Cardiac muscle cell (in vitro differentiated cells and primary cell): Measurements from ENCODE around the gene RGS8. TPM values are rescaled to one million over a fixed set of nuclear protein-coding genes. Genes with fewer than 3 reads are reported as not detected.

Experiments
- DNase-seq, 2 donors: peaks; one replicate each; pipeline versions ENCODE4 v3.0.0 to v3.0.0-alpha.2; 2010 to 2017; ENCODE audit warnings: low read depth in 1 of 2, low spot score in 1 of 2
- H3K27ac ChIP-seq: fragments of 200-600 bp; sonication (generic); 2 replicates; pipeline ENCODE4 v1.5.1; 2016
- H3K27me3 ChIP-seq: fragments of 200-600 bp; sonication (generic); 2 replicates; pipeline ENCODE4 v1.6.0; 2016; ENCODE audit warnings: control low read depth
- H3K36me3 ChIP-seq: fragments of 200-600 bp; sonication (generic); 2 replicates; pipeline ENCODE4 v1.5.1; 2016; ENCODE audit warnings: control low read depth
- H3K4me1 ChIP-seq: fragments of 200-600 bp; sonication (generic); 2 replicates; pipeline ENCODE4 v1.8.1; 2017; ENCODE audit warnings: low read depth, mild to moderate bottlenecking, mixed run types
- H3K4me3 ChIP-seq: fragments of 200-600 bp; sonication (generic); 2 replicates; pipeline ENCODE4 v1.5.1; 2016; ENCODE audit warnings: mild to moderate bottlenecking
- H3K9me3 ChIP-seq: fragments of 200-600 bp; sonication (generic); 2 replicates; pipeline ENCODE4 v1.5.1; 2017; ENCODE audit warnings: low read depth, mild to moderate bottlenecking, control low read depth
- CTCF ChIP-seq: IDR thresholded peaks from 2 replicates; pipeline ENCODE4 v1.5.1; 2012; ENCODE audit warnings: low read depth, mild to moderate bottlenecking, low read length
- polyA plus RNA-seq: library from polyadenylated mRNA; unstranded; fragments of >200 nt; fragmentation: Nextera tagmentation; extraction: Ambion mirVana; gene quantifications from 2 replicates; pipeline ENCODE4 v1.2.1, GENCODE V29; 2016
- total RNA-seq: library from RNA; depleted of rRNA; stranded (reverse); fragments of >200 nt; gene quantifications from 2 replicates; pipeline ENCODE4 v1.2.3, GENCODE V29; 2016

Gene RGS8
- total and polyA plus RNA-seq, 2 experiments from 2014 or later = 2.2 TPM; not detected in 1

- H3K4me3 ChIP-seq = no peak overlapping the region
- no peak overlapping the region for H3K27ac ChIP-seq
- no peaks in the 10 kb centered on the region for H3K9me3 ChIP-seq
- no peaks in the 10 kb centered on the region for H3K4me1 ChIP-seq
- DNase-seq = no peak
- TF ChIP-seq CTCF = no peak
- no peaks in the 10 kb centered on the region for H3K27me3 ChIP-seq
- no peaks in the 10 kb centered on the region for H3K36me3 ChIP-seq
Observed at GRCh38 chr1:182644886-182645285, 39.5 kb downstream of the RGS8 start.

DNA sequence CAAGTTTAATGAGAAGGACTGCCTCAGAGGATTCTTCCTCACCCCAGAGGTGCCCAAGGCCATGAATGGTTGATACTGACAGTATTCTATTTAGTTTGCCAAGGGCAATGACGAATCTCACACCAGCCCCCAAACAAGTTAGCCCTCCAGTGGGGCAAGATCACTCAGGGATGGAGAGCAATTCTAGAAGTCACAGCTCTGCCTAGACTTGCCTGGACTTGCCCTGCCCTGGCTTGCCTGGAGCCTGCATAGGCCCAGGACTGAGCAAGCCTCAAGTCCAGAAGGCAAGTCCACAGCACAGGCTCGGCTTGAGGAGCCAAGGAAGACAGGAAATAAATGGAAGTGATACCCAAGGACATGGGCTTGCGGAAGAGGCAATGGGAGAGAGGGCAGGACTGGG, 40.7 kb downstream of the RGS8 start:
- no peaks in the 10 kb centered on the region for H3K36me3 ChIP-seq
- no peaks in the 10 kb centered on the region for H3K9me3 ChIP-seq
- H3K27ac ChIP-seq = no peak overlapping the region
- no peak for DNase-seq
- no peak for TF ChIP-seq CTCF
- no peak overlapping the region for H3K4me3 ChIP-seq
- H3K27me3 ChIP-seq = no peaks in the 10 kb centered on the region
- H3K4me1 ChIP-seq = no peaks in the 10 kb centered on the region

DNA sequence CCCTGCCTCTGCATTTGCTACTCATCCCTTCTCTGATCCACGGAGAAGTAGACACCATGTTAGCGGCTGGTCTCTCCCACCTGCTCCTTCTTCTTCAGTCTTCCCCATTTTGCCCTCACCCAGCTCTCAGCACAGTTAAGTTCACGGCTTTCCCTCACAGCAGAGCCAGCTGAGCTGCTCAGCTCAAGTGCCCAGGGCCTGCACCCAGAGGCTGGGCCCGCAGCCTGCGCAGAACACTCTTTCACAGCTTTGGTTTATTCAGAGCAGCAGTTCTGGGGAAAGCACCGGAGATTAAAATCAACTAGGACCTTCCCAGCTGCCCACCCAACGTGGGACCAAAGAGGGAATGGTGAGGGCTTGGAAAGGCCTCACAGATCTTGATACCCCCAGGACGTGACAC, 41.9 kb downstream of the RGS8 start:
- Histone ChIP-seq H3K27me3 (no peaks in the 10 kb centered on the region), H3K9me3 (no peaks in the 10 kb centered on the region), H3K4me1 (no peaks in the 10 kb centered on the region), H3K36me3 (no peaks in the 10 kb centered on the region), H3K27ac (no peak overlapping the region), H3K4me3 (no peak overlapping the region)
- no peak for DNase-seq
- no peak for TF ChIP-seq CTCF

- no peak for DNase-seq
- Histone ChIP-seq H3K9me3 (no peaks in the 10 kb centered on the region), H3K4me3 (no peak overlapping the region), H3K27me3 (no peaks in the 10 kb centered on the region), H3K27ac (no peak overlapping the region), H3K4me1 (no peaks in the 10 kb centered on the region), H3K36me3 (no peaks in the 10 kb centered on the region)
- no peak for TF ChIP-seq CTCF
Observed at GRCh38 chr1:182641561-182641960, 42.8 kb downstream of the RGS8 start.

DNA sequence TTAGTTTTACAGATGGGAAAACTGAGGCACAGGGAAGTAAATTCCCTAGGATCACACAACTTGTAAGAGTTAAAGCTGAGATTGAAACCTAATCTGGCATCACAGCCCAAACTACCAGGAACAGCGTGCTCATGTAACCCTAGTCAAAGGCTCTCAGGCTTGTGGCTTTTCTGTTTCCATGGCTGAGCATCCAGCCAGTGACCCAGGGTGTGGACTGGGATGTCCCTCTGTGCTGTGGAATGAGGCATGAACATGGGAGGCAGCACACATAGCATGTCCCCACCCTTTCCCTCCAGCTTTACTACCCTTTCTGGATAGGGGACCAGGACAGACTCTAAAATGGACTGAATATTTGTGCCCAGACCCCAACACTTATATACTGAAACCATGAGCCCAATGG, 45.1 kb downstream of the RGS8 start:
- Histone ChIP-seq H3K36me3 (no peaks in the 10 kb centered on the region), H3K4me1 (no peaks in the 10 kb centered on the region), H3K27me3 (no peaks in the 10 kb centered on the region), H3K9me3 (no peaks in the 10 kb centered on the region), H3K4me3 (no peak overlapping the region), H3K27ac (no peak overlapping the region)
- TF ChIP-seq CTCF = no peak
- DNase-seq = no peak

GRCh38 chr1:182637769-182638168, 46.6 kb downstream of the RGS8 start:
- H3K27me3 ChIP-seq = no peaks in the 10 kb centered on the region
- no peaks in the 10 kb centered on the region for H3K9me3 ChIP-seq
- H3K27ac ChIP-seq = no peak overlapping the region
- no peak for DNase-seq
- no peak for TF ChIP-seq CTCF
- no peaks in the 10 kb centered on the region for H3K4me1 ChIP-seq
- no peak overlapping the region for H3K4me3 ChIP-seq
- no peaks in the 10 kb centered on the region for H3K36me3 ChIP-seq
